ENCODE measurements around the gene FBXL19. TPM values are rescaled to one million over a fixed set of nuclear protein-coding genes. Genes with fewer than 3 reads are reported as not detected.

Gene FBXL19
- total and polyA plus RNA-seq, 8 donors = 3.8 to 26.8 (median 6.7) TPM

- intact Hi-C loops (cut with DNase I) = no loop called here
- H3K36me3 ChIP-seq = no peaks in the 10 kb centered on the region
- no peaks in the 10 kb centered on the region for H3K9me3 ChIP-seq
- TF ChIP-seq CTCF (IDR thresholded peaks at IDR 0.05) = no peak
- H3K4me1 ChIP-seq = no peaks in the 10 kb centered on the region
- H3K4me3 ChIP-seq = peak overlapping the region in 1 of 4 donors; percentile 70
- peak in 2 of 6 donors; percentile 40 to 66 for DNase-seq
- 70 to 75% methylated on average over 11 of the region's 11 CpGs for WGBS, 2 donors
- no peaks in the 10 kb centered on the region for H3K27me3 ChIP-seq
- no peak for ATAC-seq
- FAIRE-seq = no peak
- H3K27ac ChIP-seq = no peak overlapping the region
Measured at GRCh38 chr16:30924913-30925631, 1.7 kb downstream of the FBXL19 start.

- TF ChIP-seq CTCF (IDR thresholded peaks at IDR 0.05) = no peak
Measured at GRCh38 chr16:30925632-30925987, 2.2 kb downstream of the FBXL19 start.

GRCh38 chr16:30925995-30926811, 2.8 kb downstream of the FBXL19 start:
- DNase-seq (peak in 2 of 6 donors; percentile 24 to 37), FAIRE-seq (no peak), ATAC-seq (no peak)
- no peaks in the 10 kb centered on the region for H3K4me1 ChIP-seq
- no peak for TF ChIP-seq CTCF (IDR thresholded peaks at IDR 0.05)
- H3K36me3 ChIP-seq = no peaks in the 10 kb centered on the region
- no peaks in the 10 kb centered on the region for H3K27me3 ChIP-seq
- intact Hi-C loops (cut with DNase I) = no loop called here
- no peak overlapping the region for H3K27ac ChIP-seq
- H3K4me3 ChIP-seq = no peak overlapping the region
- 70 to 75% methylated on average over 10 of the region's 10 CpGs for WGBS, 2 donors
- no peaks in the 10 kb centered on the region for H3K9me3 ChIP-seq

More at GRCh38 chr16:30925632-30925987, 2.2 kb downstream of the FBXL19 start:
- Histone ChIP-seq H3K27ac (no peak overlapping the region), H3K9me3 (no peaks in the 10 kb centered on the region), H3K4me3 (no peak overlapping the region), H3K4me1 (no peaks in the 10 kb centered on the region), H3K36me3 (no peaks in the 10 kb centered on the region), H3K27me3 (no peaks in the 10 kb centered on the region)
- 90 to 94% methylated on average over 26 of the region's 26 CpGs for WGBS, 2 donors
- ATAC-seq = no peak
- no peak for FAIRE-seq
- peak in 3 of 6 donors; percentile 33 to 79 (median 48) for DNase-seq
- intact Hi-C loops (cut with DNase I) = no loop called here

GRCh38 chr16:30926937-30927788, 3.8 kb downstream of the FBXL19 start:
- DNase-seq (peak in 1 of 6 donors; percentile 27), ATAC-seq (no peak), FAIRE-seq (no peak)
- 87 to 91% methylated on average over 21 to 22 of the region's 22 CpGs for WGBS, 2 donors
- H3K36me3 ChIP-seq = no peaks in the 10 kb centered on the region
- H3K4me1 ChIP-seq = no peaks in the 10 kb centered on the region
- TF ChIP-seq CTCF (IDR thresholded peaks at IDR 0.05) = no peak
- H3K27ac ChIP-seq = no peak overlapping the region
- no peak overlapping the region for H3K4me3 ChIP-seq
- no peaks in the 10 kb centered on the region for H3K9me3 ChIP-seq
- intact Hi-C loops (cut with DNase I) = no loop called here
- H3K27me3 ChIP-seq = no peaks in the 10 kb centered on the region

Measured in pancreas (tissue), 10 donors.